ENCODE results near the gene CRACR2A.

CRACR2A gene

GRCh38 chr12:3615862-3616261, 137.0 kb downstream of the CRACR2A start:
- no peak for TF ChIP-seq CTCF (IDR thresholded peaks at IDR 0.05; ENCODE audit: low read depth, low read length)
- no peak for TF ChIP-seq MYC (IDR thresholded peaks at IDR 0.05; ENCODE audit: low read depth, low read length)
- no peak for TF ChIP-seq MAX (IDR thresholded peaks at IDR 0.05; ENCODE audit: low read depth, low read length)
- no peak for TF ChIP-seq POLR2A (IDR thresholded peaks at IDR 0.05; ENCODE audit: extremely low read depth, insufficient read length)
- no peak for DNase-seq (ENCODE audit: low read depth)
- no peak overlapping the region for H3K4me3 ChIP-seq (ENCODE audit: low read depth, low read length)

GRCh38 chr12:3614806-3615466, 138.0 kb downstream of the CRACR2A start:
- no peak overlapping the region for H3K4me3 ChIP-seq (ENCODE audit: low read depth, low read length)
- no peak for DNase-seq (ENCODE audit: low read depth)
- TF ChIP-seq CTCF (IDR thresholded peaks at IDR 0.05; ENCODE audit: low read depth, low read length) (no peak), MYC (IDR thresholded peaks at IDR 0.05; ENCODE audit: low read depth, low read length) (no peak), MAX (IDR thresholded peaks at IDR 0.05; ENCODE audit: low read depth, low read length) (no peak), POLR2A (IDR thresholded peaks at IDR 0.05; ENCODE audit: extremely low read depth, insufficient read length) (no peak)

GRCh38 chr12:3613641-3614395, 139.1 kb downstream of the CRACR2A start:
- DNase-seq (ENCODE audit: low read depth), result no peak
- H3K4me3 ChIP-seq (ENCODE audit: low read depth, low read length), result no peak overlapping the region
- no peak for TF ChIP-seq MYC (IDR thresholded peaks at IDR 0.05; ENCODE audit: low read depth, low read length)

- no peak overlapping the region for H3K4me3 ChIP-seq (ENCODE audit: low read depth, low read length)
- no peak for DNase-seq (ENCODE audit: low read depth)
- TF ChIP-seq POLR2A (IDR thresholded peaks at IDR 0.05; ENCODE audit: extremely low read depth, insufficient read length) (no peak), MAX (IDR thresholded peaks at IDR 0.05; ENCODE audit: low read depth, low read length) (no peak), MYC (IDR thresholded peaks at IDR 0.05; ENCODE audit: low read depth, low read length) (no peak), CTCF (IDR thresholded peaks at IDR 0.05; ENCODE audit: low read depth, low read length) (no peak)
Measured at GRCh38 chr12:3611860-3612703, 140.8 kb downstream of the CRACR2A start.

GRCh38 chr12:3607821-3608220, 145.1 kb downstream of the CRACR2A start:
- no peak for DNase-seq (ENCODE audit: low read depth)
- H3K4me3 ChIP-seq (ENCODE audit: low read depth, low read length), result no peak overlapping the region
- no peak for TF ChIP-seq CTCF (IDR thresholded peaks at IDR 0.05; ENCODE audit: low read depth, low read length)
- TF ChIP-seq MAX (IDR thresholded peaks at IDR 0.05; ENCODE audit: low read depth, low read length), result no peak
- TF ChIP-seq POLR2A (IDR thresholded peaks at IDR 0.05; ENCODE audit: extremely low read depth, insufficient read length), result no peak
- TF ChIP-seq MYC (IDR thresholded peaks at IDR 0.05; ENCODE audit: low read depth, low read length), result no peak

All from NB4 (cell line).